ENCODE data around the gene TSPY10.
"Not testable (repeated sequence)": the region's sequence is repeated elsewhere in the genome, so short reads cannot be mapped to it uniquely, and the experiment has no call there.

The TSPY10 gene

GRCh38 chrY:9527580-9527979 lies at the start of gene TSPY10:
TSS of gene TSPY10 (plus strand) at chrY:9527880. CDS start at chrY:9527926, 46 bp downstream.
- DNase-seq (ENCODE audit: low spot score): not testable (repeated sequence)

- DNase-seq (ENCODE audit: low spot score): not testable (repeated sequence)
Measured at GRCh38 chrY:9486967-9487366, 40.7 kb upstream of the TSPY10 start, which contains the start of gene TSPY9. TSS of gene TSPY9 (plus strand) at chrY:9487267. CDS start at chrY:9487313, 46 bp downstream.

- DNase-seq (ENCODE audit: low spot score): not testable (repeated sequence)
Measured at GRCh38 chrY:9504396-9504795, 23.3 kb upstream of the TSPY10 start.

GRCh38 chrY:9516287-9516686 lies 11.4 kb upstream of the TSPY10 start:
- not testable (repeated sequence) for DNase-seq (ENCODE audit: low spot score)
